Omental fat pad (tissue), 4 donors: ENCODE measurements around the gene RBM43. TPM values are rescaled to one million over a fixed set of nuclear protein-coding genes. Genes with fewer than 3 reads are reported as not detected.
"Not testable (repeated sequence)": the region's sequence is repeated elsewhere in the genome, so short reads cannot be mapped to it uniquely, and the experiment has no call there.

Experiments
- ATAC-seq: fragments of 150-250 bp; one replicate; pipeline ENCODE4 v1.9.1; 2016; ENCODE audit warnings: mild to moderate bottlenecking, moderate library complexity; ENCODE audit not compliant: low FRiP score
- DNase-seq: peaks from one replicate; pipeline ENCODE4 v3.0.0-alpha.2; 2019; ENCODE audit warnings: low spot score
- total RNA-seq, 4 donors: library from RNA; depleted of rRNA; stranded (reverse); fragments of >200 nt; gene quantifications; one replicate each; pipeline ENCODE4 v1.1.0, GENCODE V29; 2016
- TF ChIP-seq, protein P1 (sequence below), 3 donors: fragments of 450-650 bp; IDR thresholded peaks; one replicate each; pipeline ENCODE4 v1.5.1; 2016 to 2017; ENCODE audit warnings: antibody characterized with exemption in 3 of 3, mild to moderate bottlenecking in 3 of 3, moderate library complexity in 2 of 3

Gene RBM43
- total RNA-seq, 4 donors from 2014 or later: 2.8 to 11.3 (median 4.0) TPM

GRCh38 chr2:151297882-151298281 is 36.2 kb upstream of the RBM43 start:
- DNase-seq: no peak
- TF ChIP-seq, protein P1, sequence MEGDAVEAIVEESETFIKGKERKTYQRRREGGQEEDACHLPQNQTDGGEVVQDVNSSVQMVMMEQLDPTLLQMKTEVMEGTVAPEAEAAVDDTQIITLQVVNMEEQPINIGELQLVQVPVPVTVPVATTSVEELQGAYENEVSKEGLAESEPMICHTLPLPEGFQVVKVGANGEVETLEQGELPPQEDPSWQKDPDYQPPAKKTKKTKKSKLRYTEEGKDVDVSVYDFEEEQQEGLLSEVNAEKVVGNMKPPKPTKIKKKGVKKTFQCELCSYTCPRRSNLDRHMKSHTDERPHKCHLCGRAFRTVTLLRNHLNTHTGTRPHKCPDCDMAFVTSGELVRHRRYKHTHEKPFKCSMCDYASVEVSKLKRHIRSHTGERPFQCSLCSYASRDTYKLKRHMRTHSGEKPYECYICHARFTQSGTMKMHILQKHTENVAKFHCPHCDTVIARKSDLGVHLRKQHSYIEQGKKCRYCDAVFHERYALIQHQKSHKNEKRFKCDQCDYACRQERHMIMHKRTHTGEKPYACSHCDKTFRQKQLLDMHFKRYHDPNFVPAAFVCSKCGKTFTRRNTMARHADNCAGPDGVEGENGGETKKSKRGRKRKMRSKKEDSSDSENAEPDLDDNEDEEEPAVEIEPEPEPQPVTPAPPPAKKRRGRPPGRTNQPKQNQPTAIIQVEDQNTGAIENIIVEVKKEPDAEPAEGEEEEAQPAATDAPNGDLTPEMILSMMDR (IDR thresholded peaks at IDR 0.05): no peak
- no peak for ATAC-seq

DNA sequence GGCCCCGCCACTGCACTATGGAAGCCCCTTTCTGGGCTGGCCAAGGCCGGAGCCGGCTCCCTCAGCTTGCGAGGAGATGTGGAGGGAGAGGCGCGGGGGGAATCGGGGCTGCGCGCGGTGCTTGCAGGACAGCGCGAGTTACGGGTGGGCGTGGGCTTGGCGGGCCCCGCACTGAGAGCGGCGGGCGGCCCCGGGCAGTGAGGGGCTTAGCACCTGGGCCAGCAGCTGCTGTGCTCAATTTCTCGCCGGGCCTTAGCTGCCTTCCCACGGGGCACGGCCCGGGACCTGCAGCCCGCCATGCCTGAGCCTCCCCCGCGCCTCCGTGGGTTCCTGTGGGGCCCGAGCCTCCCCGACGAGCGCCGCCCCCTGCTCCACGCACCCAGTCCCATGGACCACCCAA is 34.3 kb upstream of the RBM43 start:
- ATAC-seq, DNase-seq: not testable (repeated sequence)

DNA sequence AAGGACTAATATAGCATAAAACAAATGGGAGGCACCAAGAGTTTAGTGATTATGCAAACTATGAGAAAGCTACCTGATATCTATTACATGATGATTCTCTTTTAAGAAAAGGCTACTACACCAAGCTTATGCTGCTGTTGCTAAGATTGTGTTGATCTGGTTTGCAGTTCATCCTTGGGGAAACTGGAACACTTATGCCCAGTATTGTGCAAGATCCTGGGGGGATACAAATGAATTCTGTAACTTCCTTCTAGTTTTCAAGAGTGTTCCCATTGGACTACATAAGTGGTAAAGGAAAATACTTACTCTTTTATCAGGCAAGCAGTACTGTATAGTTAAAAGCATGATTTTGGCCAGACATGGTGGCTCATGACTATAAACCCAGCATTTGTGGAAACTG is 30.9 kb upstream of the RBM43 start:
- TF ChIP-seq, protein P1 (IDR thresholded peaks at IDR 0.05): no peak
- no peak for ATAC-seq
- DNase-seq: no peak

DNA sequence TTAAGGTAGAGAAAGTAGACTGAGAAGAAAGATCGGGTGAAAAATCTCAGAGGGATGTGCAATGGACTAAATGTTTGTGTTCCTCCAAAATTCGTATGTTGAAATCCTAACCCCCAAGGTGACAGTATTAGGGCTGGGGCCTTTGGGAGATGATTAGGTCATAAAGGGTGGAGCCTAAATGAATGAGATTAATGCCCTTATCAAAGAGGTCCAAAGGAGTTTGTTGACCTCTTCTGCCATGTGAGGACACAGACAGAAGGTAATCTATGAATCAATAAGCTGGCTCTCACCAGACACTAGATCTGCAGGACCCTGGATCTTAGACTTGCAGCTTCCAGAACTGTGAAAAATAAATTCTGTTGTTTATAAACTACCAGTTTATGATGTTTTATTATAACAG is 30.5 kb upstream of the RBM43 start:
- no peak for ATAC-seq
- TF ChIP-seq, protein P1 (IDR thresholded peaks at IDR 0.05): no peak

GRCh38 chr2:151291224-151291623 is 29.6 kb upstream of the RBM43 start:
- TF ChIP-seq, protein P1 (IDR thresholded peaks at IDR 0.05): no peak
- no peak for DNase-seq

More for the DNA sequence above, 30.5 kb upstream of the RBM43 start:
- DNase-seq: no peak

DNA sequence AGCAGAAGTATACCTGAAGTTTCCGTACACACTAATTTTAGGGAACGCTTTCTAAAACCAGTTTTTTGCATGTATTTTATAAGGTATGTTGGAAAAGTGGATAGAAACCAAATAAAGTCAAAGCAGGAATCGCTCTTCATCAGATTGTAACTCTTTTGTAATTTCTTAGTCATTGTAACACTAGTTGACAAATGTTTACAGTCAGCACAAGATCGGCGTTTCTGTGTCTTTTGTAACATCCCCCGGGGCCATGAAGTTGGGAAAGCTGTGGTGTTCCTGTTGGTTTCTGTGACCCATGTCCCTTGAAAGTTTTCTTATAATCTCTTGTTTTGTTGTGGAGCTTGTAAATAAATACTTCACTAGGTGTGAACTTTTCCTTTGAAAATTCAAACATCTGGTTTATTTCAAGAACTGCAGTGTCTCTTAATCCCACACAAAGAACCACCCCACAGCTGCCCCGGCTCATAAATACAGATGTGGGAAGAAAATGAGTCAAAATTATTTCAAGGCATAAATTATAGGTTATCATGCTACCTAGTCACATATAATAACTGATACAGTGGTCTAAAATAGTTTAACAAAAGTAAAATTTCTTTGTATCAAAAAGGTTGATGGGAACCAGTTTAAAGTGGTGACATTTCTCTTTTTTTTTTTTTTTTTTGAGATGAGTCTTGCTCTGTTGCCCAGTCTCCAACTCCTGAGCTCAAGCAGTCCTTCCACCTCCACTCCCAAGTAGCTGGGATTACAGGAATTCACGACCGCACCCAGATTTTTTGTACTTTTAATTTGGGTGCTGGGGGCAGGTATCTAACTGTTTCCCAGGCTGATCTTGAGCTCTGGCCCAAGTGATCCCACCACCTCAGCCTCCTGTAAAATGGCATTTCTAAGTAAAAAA is 28.6 kb upstream of the RBM43 start:
- ATAC-seq: peak; percentile 77
- TF ChIP-seq, protein P1 (IDR thresholded peaks at IDR 0.05): no peak
- peak; percentile 60 for DNase-seq

More at GRCh38 chr2:151291224-151291623, 29.6 kb upstream of the RBM43 start:
- no peak for ATAC-seq

- ATAC-seq (no peak), DNase-seq (no peak)
- TF ChIP-seq, protein P1 (IDR thresholded peaks at IDR 0.05): no peak
These were observed 26.0 kb upstream of the RBM43 start for GRCh38 chr2:151287513-151288250.
